Adrenal gland (tissue), 12 donors: ENCODE data around the gene RAB12. TPM values are rescaled to one million over a fixed set of nuclear protein-coding genes. Genes with fewer than 3 reads are reported as not detected.
A peak's percentile ranks its signal among the peaks of the same experiment; 100 is the strongest.

Source experiments
- DNase-seq, 7 donors: peaks; one replicate each; pipeline ENCODE4 v3.0.0-alpha.2; 2019 to 2020
- H3K27ac ChIP-seq, 5 donors: fragments of 200-600 bp; sonication (generic) in 4 of 5; 1 replicate in 3 of 5; 2 replicates in 2 of 5; pipeline versions ENCODE4 v1.5.1 to v1.8.0; 2016 to 2020; ENCODE audit warnings: mild to moderate bottlenecking in 1 of 5
- H3K27me3 ChIP-seq: fragments of 200-600 bp; 2 replicates; pipeline ENCODE4 v1.8.0; 2021
- H3K36me3 ChIP-seq, 2 donors: fragments of 200-600 bp; replicated peaks in 1 of 2; 1 replicate in 1 of 2; 2 replicates in 1 of 2; pipeline versions ENCODE4 v1.5.1 to v1.8.0; 2018 to 2022
- H3K4me1 ChIP-seq, 2 donors: fragments of 200-600 bp; replicated peaks in 1 of 2; 1 replicate in 1 of 2; 2 replicates in 1 of 2; pipeline versions ENCODE4 v1.5.1 to v1.8.0; 2018 to 2021
- H3K4me3 ChIP-seq, 4 donors: fragments of 200-600 bp; sonication (generic) in 3 of 4; one replicate each; pipeline ENCODE4 v1.5.1; 2016 to 2018
- H3K9me3 ChIP-seq, 3 donors: fragments of 200-600 bp; sonication (generic) in 1 of 3; replicated peaks in 1 of 3; 1 replicate in 2 of 3; 2 replicates in 1 of 3; pipeline versions ENCODE4 v1.5.1 to v1.8.0; 2016 to 2021
- POLR2A ChIP-seq, 2 donors: fragments of 450-650 bp; IDR thresholded peaks; one replicate each; pipeline ENCODE4 v1.6.1; 2017; ENCODE audit warnings: antibody characterized with exemption in 2 of 2, mild to moderate bottlenecking in 2 of 2, moderate library complexity in 1 of 2
- WGBS, 4 donors: extraction: QIAGEN DNeasy Blood & Tissue Kit in 2 of 4; methylation state at CpG; one replicate each; pipeline versions ENCODE4 v1.1.5 to v1.1.7; 2013 to 2017; 5-methylcytosine and 5-hydroxymethylcytosine counted together
- intact Hi-C, 2 donors: fragments of 100-400 bp; cut with DNase I; formaldehyde crosslinking; loops; one replicate each; pipeline versions ENCODE4 v1.14.1 to v1.15.0; 2022 to 2023
- polyA plus RNA-seq, 3 donors: library from polyadenylated mRNA; stranded (reverse); fragments of 200-250 nt in 2 of 3; fragments of 350-450 nt in 1 of 3; fragmentation: Illumina TruSeq in 1 of 3; extraction: RNeasy Lipid Tissue Mini Kit (QIAGEN cat#74804) in 1 of 3; gene quantifications; one replicate each; pipeline ENCODE4 v1.2.3, GENCODE V29; 2013 to 2014
- total RNA-seq, 9 donors: library from RNA; depleted of rRNA in 4 of 9; stranded (reverse); fragments of >200 nt in 4 of 9; fragments of 120-200 nt in 1 of 9; fragmentation: NEBNext Ultra II Directional in 1 of 9; extraction: Animal tissue kit (Norgen Biotek cat#: 25700) in 1 of 9; gene quantifications; one replicate each; pipeline versions ENCODE4 v1.1.0 to v1.2.4, GENCODE V29; 2013 to 2023
- TF ChIP-seq, protein P1 (sequence below), 6 experiments: fragments of 450-650 bp in 4 of 6; fragments of 200-600 bp in 2 of 6; sonication (generic) in 1 of 6; IDR thresholded peaks; 1 replicate in 5 of 6; 2 replicates in 1 of 6; pipeline versions ENCODE4 v1.5.1 to v1.8.0; 2016 to 2021; ENCODE audit warnings: antibody characterized with exemption in 6 of 6, mild to moderate bottlenecking in 2 of 6, moderate library complexity in 1 of 6
- donor health status: healthy with polysubstance abuse.
- donor health status: Bipolar disorder and iron deficiency.
- donor health status: DM: yes; HTN: yes; CAD: no.
- donor health status: DM: no; HTN: no; CAD: no.
- donor health status: DM: no; HTN: no; CAD: no.
- donor health status: DM: yes; HTN: yes; CAD: no.

Gene RAB12
- total and polyA plus RNA-seq, 12 donors, result 19.9 to 54.2 (median 37.8) TPM

DNA sequence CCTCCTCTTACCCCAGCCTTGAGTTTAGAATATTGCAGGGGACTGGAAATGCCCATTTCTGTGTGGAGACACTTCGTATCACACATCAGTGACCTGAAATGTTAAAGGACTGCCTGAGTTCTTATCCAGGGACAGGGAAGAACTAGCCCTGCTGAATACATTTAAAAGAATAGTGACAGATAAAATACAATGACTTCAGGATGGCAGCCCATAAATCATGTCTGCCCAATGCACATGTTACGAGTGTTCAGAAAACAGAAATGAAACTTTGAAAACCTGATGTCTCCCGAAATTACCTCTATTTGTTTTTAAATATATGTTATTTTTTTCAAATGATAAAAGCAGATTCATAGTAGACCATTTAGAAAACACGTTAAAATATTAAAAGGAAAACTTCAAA is 22.3 kb upstream of the RAB12 start:
- no peaks in the 10 kb centered on the region for H3K36me3 ChIP-seq
- no peaks in the 10 kb centered on the region for H3K4me1 ChIP-seq
- H3K27me3 ChIP-seq, result no peaks in the 10 kb centered on the region
- no peaks in the 10 kb centered on the region for H3K9me3 ChIP-seq
- intact Hi-C loops, result no loop called here
- no peak overlapping the region for H3K4me3 ChIP-seq
- H3K27ac ChIP-seq, result no peak overlapping the region
- DNase-seq, result no peak
- WGBS, 4 donors, result 51 to 59% (median 55%) methylated on average over 4 of the region's 4 CpGs
- TF ChIP-seq, protein P1, sequence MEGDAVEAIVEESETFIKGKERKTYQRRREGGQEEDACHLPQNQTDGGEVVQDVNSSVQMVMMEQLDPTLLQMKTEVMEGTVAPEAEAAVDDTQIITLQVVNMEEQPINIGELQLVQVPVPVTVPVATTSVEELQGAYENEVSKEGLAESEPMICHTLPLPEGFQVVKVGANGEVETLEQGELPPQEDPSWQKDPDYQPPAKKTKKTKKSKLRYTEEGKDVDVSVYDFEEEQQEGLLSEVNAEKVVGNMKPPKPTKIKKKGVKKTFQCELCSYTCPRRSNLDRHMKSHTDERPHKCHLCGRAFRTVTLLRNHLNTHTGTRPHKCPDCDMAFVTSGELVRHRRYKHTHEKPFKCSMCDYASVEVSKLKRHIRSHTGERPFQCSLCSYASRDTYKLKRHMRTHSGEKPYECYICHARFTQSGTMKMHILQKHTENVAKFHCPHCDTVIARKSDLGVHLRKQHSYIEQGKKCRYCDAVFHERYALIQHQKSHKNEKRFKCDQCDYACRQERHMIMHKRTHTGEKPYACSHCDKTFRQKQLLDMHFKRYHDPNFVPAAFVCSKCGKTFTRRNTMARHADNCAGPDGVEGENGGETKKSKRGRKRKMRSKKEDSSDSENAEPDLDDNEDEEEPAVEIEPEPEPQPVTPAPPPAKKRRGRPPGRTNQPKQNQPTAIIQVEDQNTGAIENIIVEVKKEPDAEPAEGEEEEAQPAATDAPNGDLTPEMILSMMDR (IDR thresholded peaks at IDR 0.05), result no peak
- TF ChIP-seq POLR2A (IDR thresholded peaks at IDR 0.05), result no peak

DNA sequence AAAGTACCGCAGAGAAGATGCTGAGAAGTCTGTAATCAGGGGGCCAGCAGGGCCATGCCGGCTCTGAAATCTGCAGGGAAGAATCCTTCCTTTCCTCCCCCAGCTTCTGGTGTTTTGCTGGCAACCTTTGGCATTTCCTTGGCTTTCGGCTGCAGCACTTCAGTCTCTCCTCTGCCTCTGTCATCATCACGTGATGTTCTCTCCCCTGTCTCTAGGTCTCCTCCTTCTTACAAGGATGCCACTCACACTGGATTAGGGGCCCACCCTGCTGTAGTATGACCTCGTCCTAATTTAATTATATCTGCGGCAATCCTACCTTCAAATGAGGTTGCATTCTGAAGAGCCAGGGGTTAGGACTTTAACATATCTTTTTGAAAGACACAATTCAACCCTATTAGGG is 13.8 kb upstream of the RAB12 start:
- Histone ChIP-seq H3K27me3 (no peaks in the 10 kb centered on the region), H3K9me3 (no peaks in the 10 kb centered on the region), H3K4me1 (no peaks in the 10 kb centered on the region), H3K36me3 (no peaks in the 10 kb centered on the region), H3K27ac (no peak overlapping the region), H3K4me3 (no peak overlapping the region)
- 86 to 91% (median 89%) methylated on average over 6 of the region's 6 CpGs for WGBS, 4 donors
- intact Hi-C loops, result no loop called here
- no peak for DNase-seq
- TF ChIP-seq POLR2A (IDR thresholded peaks at IDR 0.05), result no peak
- TF ChIP-seq, protein P1 (IDR thresholded peaks at IDR 0.05), result no peak

DNA sequence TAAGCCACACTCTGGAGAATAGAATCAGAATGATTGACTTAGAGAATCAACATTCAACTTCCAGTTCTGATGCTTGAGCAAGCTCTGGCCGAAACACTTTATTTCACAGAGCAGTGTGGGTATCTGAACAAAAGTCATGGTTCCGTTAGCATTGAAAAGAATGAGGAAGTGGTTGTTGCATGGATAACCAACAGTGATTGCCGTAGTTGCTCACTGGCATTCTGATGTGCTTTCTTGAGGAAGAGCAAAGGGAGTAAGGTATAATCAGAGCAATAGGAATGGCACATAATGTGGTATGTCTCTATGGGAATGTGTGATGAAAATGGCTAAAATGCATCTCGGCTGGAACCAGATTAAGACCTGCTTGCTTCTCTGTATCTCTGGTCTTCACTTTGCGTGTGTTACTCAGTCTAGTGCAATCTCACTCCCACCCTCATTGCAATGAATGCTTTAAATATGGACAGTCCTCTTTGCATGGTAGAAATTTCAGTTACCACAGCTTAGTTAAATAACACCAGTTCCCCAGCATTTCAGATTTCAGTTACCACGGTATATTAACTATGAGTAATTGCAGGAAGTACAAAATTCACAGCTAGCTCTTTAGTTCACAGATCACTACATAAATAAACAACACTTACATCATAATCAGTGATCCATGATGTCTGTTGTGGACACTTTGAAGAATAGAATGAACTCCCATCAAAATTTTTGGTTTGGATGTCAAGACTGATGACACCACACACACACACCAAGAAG is 7.8 kb upstream of the RAB12 start:
- H3K27me3 ChIP-seq, result no peaks in the 10 kb centered on the region
- no peak for TF ChIP-seq POLR2A (IDR thresholded peaks at IDR 0.05)
- TF ChIP-seq, protein P1 (IDR thresholded peaks at IDR 0.05), result no peak
- WGBS, 4 donors, result 72 to 77% (median 75%) methylated on average over 6 of the region's 6 CpGs
- intact Hi-C loops, result no loop called here
- no peaks in the 10 kb centered on the region for H3K9me3 ChIP-seq
- no peaks in the 10 kb centered on the region for H3K4me1 ChIP-seq
- H3K4me3 ChIP-seq, result no peak overlapping the region
- H3K36me3 ChIP-seq, result no peaks in the 10 kb centered on the region
- DNase-seq, result peak in 1 of 7 donors; percentile 3
- H3K27ac ChIP-seq, result no peak overlapping the region

DNA sequence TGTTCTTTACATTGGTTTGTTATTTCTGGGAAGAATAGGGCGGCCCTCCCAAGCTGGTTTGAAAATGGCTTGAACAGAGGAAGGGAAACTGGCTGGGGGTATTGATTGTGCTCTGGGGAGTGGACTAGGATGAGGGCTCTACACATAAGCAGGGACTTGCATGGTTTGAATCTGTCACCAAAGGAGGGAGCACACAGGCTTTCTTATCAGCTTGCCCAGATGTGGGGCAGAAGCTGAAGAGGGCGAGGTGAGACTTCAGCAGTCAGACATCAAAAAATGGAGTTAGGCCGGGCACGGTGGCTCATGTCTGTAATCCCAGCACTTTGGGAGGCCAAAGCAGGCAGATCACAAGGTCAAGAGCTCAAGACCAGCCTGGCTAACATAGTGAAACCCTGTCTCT is 7.2 kb upstream of the RAB12 start:
- peak in 1 of 7 donors; percentile 0 for DNase-seq
- Histone ChIP-seq H3K4me1 (no peaks in the 10 kb centered on the region), H3K27ac (no peak overlapping the region), H3K4me3 (no peak overlapping the region), H3K9me3 (no peaks in the 10 kb centered on the region), H3K36me3 (no peaks in the 10 kb centered on the region), H3K27me3 (no peaks in the 10 kb centered on the region)
- no peak for TF ChIP-seq POLR2A (IDR thresholded peaks at IDR 0.05)
- TF ChIP-seq, protein P1 (IDR thresholded peaks at IDR 0.05), result no peak
- WGBS, 4 donors, result 75 to 80% (median 77%) methylated on average over 4 of the region's 4 CpGs
- intact Hi-C loops, result no loop called here
